H1 (cell line): ENCODE data around the gene TDRD9. TPM values are rescaled to one million over a fixed set of nuclear protein-coding genes. Genes with fewer than 3 reads are reported as not detected.

Experiments used
- CTCF ChIA-PET: fragments of 300-600 bp; sonication (Branson Sonifier 250); formaldehyde crosslinking; loops from one replicate; lab custom pipeline; 2021; ENCODE audit not compliant: partially characterized antibody; lab: Charles Lee
- POLR2A ChIA-PET: fragments of 300-600 bp; sonication (Branson Sonifier 250); formaldehyde crosslinking; loops from one replicate; lab custom pipeline; 2021; ENCODE audit warnings: inconsistent platforms; ENCODE audit not compliant: partially characterized antibody; lab: Charles Lee
- DNase-seq, 2 experiments: peaks; one replicate each; pipeline versions ENCODE4 v3.0.0 to v3.0.0-alpha.2; 2010 to 2022; ENCODE audit warnings: low spot score in 2 of 2, low read depth in 1 of 2, mixed read lengths in 1 of 2
- FAIRE-seq: peaks from 2 replicates; lab custom pipeline; 2011; peaks lifted over from hg19 to GRCh38; lab: Jason Lieb, UNC
- H2AFZ ChIP-seq: 2 replicates; pipeline ENCODE4 v1.8.1; 2012; ENCODE audit warnings: low read length, inconsistent platforms
- H2AK5ac ChIP-seq: 2 replicates; pipeline ENCODE4 v1.6.1; 2013; ENCODE audit warnings: low read depth, low read length
- H2BK120ac ChIP-seq: replicated peaks from 2 replicates; pipeline ENCODE3; 2013; ENCODE audit warnings: low read depth, low read length, inconsistent platforms
- H2BK12ac ChIP-seq: 2 replicates; pipeline ENCODE4 v1.6.1; 2013; ENCODE audit warnings: low read depth, low read length
- H2BK15ac ChIP-seq: 2 replicates; pipeline ENCODE4 v1.6.1; 2013; ENCODE audit warnings: low read length
- H2BK20ac ChIP-seq: 2 replicates; pipeline ENCODE4 v1.6.1; 2013; ENCODE audit warnings: low read length
- H2BK5ac ChIP-seq: 2 replicates; pipeline ENCODE4 v1.6.1; 2013; ENCODE audit warnings: low read depth, low read length
- H3K14ac ChIP-seq: 2 replicates; pipeline ENCODE4 v1.6.1; 2013; ENCODE audit warnings: inconsistent platforms; ENCODE audit not compliant: insufficient read length
- H3K18ac ChIP-seq: 2 replicates; pipeline ENCODE4 v1.6.1; 2013; ENCODE audit warnings: low read length; ENCODE audit errors: extremely low read depth
- H3K23ac ChIP-seq: 2 replicates; pipeline ENCODE4 v1.6.1; 2013; ENCODE audit warnings: inconsistent platforms; ENCODE audit not compliant: insufficient read length
- H3K23me2 ChIP-seq: 2 replicates; pipeline ENCODE4 v1.6.1; 2013; ENCODE audit warnings: low read depth, low read length
- H3K27ac ChIP-seq: 2 replicates; pipeline ENCODE4 v1.6.1; 2011; ENCODE audit warnings: low read depth, low read length, inconsistent platforms
- H3K27me3 ChIP-seq, 4 experiments: replicated peaks in 1 of 4; 1 replicate in 1 of 4; 2 replicates in 3 of 4; pipeline versions ENCODE4 v1.6.1 to v1.8.1; 2011 to 2013; ENCODE audit warnings: low read length in 3 of 4, mild to moderate bottlenecking in 3 of 4, inconsistent platforms in 2 of 4, mixed read lengths in 2 of 4, moderate library complexity in 1 of 4; ENCODE audit not compliant: control insufficient read depth in 3 of 4, insufficient read depth in 3 of 4; ENCODE audit errors: extremely low read depth in 1 of 4
- H3K36me3 ChIP-seq, 4 experiments: 2 replicates each; pipeline versions ENCODE4 v1.6.1 to v1.8.1; 2011 to 2013; ENCODE audit warnings: mild to moderate bottlenecking in 4 of 4, low read length in 3 of 4, moderate library complexity in 2 of 4, control low read depth in 1 of 4, inconsistent platforms in 1 of 4; ENCODE audit not compliant: insufficient read depth in 4 of 4, control insufficient read depth in 2 of 4
- H3K4ac ChIP-seq: replicated peaks from 2 replicates; pipeline ENCODE3; 2013; ENCODE audit warnings: low read length, low read depth, mixed read lengths, inconsistent platforms; ENCODE audit not compliant: insufficient read length
- H3K4me1 ChIP-seq, 4 experiments: replicated peaks in 1 of 4; 1 replicate in 1 of 4; 2 replicates in 3 of 4; pipeline versions ENCODE4 v1.6.1 to v1.8.1; 2011 to 2013; ENCODE audit warnings: low read length in 3 of 4, inconsistent platforms in 2 of 4, mixed read lengths in 1 of 4; ENCODE audit not compliant: insufficient read depth in 4 of 4, control insufficient read depth in 3 of 4
- H3K4me2 ChIP-seq, 2 experiments: 2 replicates each; pipeline versions ENCODE4 v1.6.1 to v1.8.1; 2011 to 2013; ENCODE audit warnings: low read depth in 2 of 2, low read length in 2 of 2, control low read depth in 1 of 2, inconsistent platforms in 1 of 2, mild to moderate bottlenecking in 1 of 2; ENCODE audit not compliant: insufficient read depth in 1 of 2
- H3K4me3 ChIP-seq, 4 experiments: fragments of 200-600, 300-600 bp in 1 of 4; sonication (generic), shearing (Covaris generic), sonication (Bioruptor Twin) in 1 of 4; 2 replicates each; pipeline versions ENCODE4 v1.5.1 to v1.8.1; 2011 to 2016; ENCODE audit warnings: low read length in 4 of 4, low read depth in 3 of 4, control low read depth in 2 of 4, inconsistent platforms in 2 of 4, mild to moderate bottlenecking in 2 of 4, mixed read lengths in 1 of 4, moderate library complexity in 1 of 4; ENCODE audit not compliant: insufficient read depth in 2 of 4; ENCODE audit errors: extremely low read depth in 1 of 4
- H3K56ac ChIP-seq: replicated peaks from 2 replicates; pipeline ENCODE3; 2013; ENCODE audit warnings: low read depth, mild to moderate bottlenecking, mixed read lengths, low read length, inconsistent platforms; ENCODE audit not compliant: insufficient read length
- H3K79me1 ChIP-seq: 2 replicates; pipeline ENCODE4 v1.6.1; 2013; ENCODE audit warnings: low read depth, low read length, control low read depth
- H3K79me2 ChIP-seq, 2 experiments: 2 replicates each; pipeline versions ENCODE4 v1.6.1 to v1.8.1; 2012 to 2013; ENCODE audit warnings: low read length in 2 of 2, mild to moderate bottlenecking in 2 of 2, inconsistent platforms in 1 of 2; ENCODE audit not compliant: insufficient read depth in 2 of 2, control insufficient read depth in 1 of 2
- H3K9ac ChIP-seq, 4 experiments: replicated peaks in 1 of 4; 1 replicate in 1 of 4; 2 replicates in 3 of 4; pipeline versions ENCODE4 v1.6.1 to v1.8.1; 2011 to 2013; ENCODE audit warnings: low read depth in 3 of 4, low read length in 3 of 4, control low read depth in 2 of 4, mild to moderate bottlenecking in 2 of 4, moderate library complexity in 2 of 4, inconsistent platforms in 1 of 4; ENCODE audit errors: extremely low read depth in 1 of 4
- H3K9me3 ChIP-seq, 2 experiments: 2 replicates each; pipeline versions ENCODE4 v1.6.1 to v1.8.1; 2012 to 2013; ENCODE audit warnings: mild to moderate bottlenecking in 2 of 2, moderate library complexity in 2 of 2, control low read depth in 1 of 2, inconsistent platforms in 1 of 2, low read depth in 1 of 2, low read length in 1 of 2, mixed read lengths in 1 of 2; ENCODE audit not compliant: insufficient read depth in 2 of 2
- H4K20me1 ChIP-seq, 2 experiments: replicated peaks in 1 of 2; 2 replicates each; pipeline versions ENCODE3 to v1.8.1; 2011 to 2013; ENCODE audit warnings: inconsistent platforms in 2 of 2, low read length in 2 of 2, mild to moderate bottlenecking in 1 of 2; ENCODE audit not compliant: insufficient read depth in 2 of 2, control insufficient read depth in 1 of 2
- H4K5ac ChIP-seq: 2 replicates; pipeline ENCODE4 v1.6.1; 2013; ENCODE audit warnings: low read length, low read depth, mixed read lengths, inconsistent platforms; ENCODE audit not compliant: insufficient read length
- H4K8ac ChIP-seq: 2 replicates; pipeline ENCODE4 v1.8.0; 2013; ENCODE audit warnings: mild to moderate bottlenecking, moderate library complexity, low read length, inconsistent platforms; ENCODE audit not compliant: insufficient read depth; ENCODE audit errors: extremely low read depth
- H4K91ac ChIP-seq: replicated peaks from 2 replicates; pipeline ENCODE3; 2013; ENCODE audit warnings: low read length, mixed read lengths, inconsistent platforms; ENCODE audit not compliant: insufficient read length
- BCL11A ChIP-seq, 2 experiments: IDR thresholded peaks; one replicate each; pipeline ENCODE4 v1.6.1; 2011; ENCODE audit warnings: low read depth in 2 of 2, low read length in 2 of 2, mild to moderate bottlenecking in 2 of 2
- CREB1 ChIP-seq: IDR thresholded peaks from 2 replicates; pipeline ENCODE4 v1.6.1; 2012; ENCODE audit warnings: inconsistent platforms
- CTBP2 ChIP-seq: IDR thresholded peaks from 2 replicates; pipeline ENCODE4 v1.7.0; 2011; ENCODE audit warnings: borderline replicate concordance, mild to moderate bottlenecking, moderate library complexity, mixed read lengths, low read length; ENCODE audit not compliant: insufficient read depth, insufficient read length
- EP300 ChIP-seq, 2 experiments: IDR thresholded peaks; 1 replicate in 1 of 2; 2 replicates in 1 of 2; pipeline ENCODE4 v1.6.1; 2011 to 2012; ENCODE audit warnings: low read depth in 2 of 2, low read length in 2 of 2, mild to moderate bottlenecking in 2 of 2, borderline replicate concordance in 1 of 2, inconsistent platforms in 1 of 2, moderate library complexity in 1 of 2
- GTF2F1 ChIP-seq: IDR thresholded peaks from 2 replicates; pipeline ENCODE4 v1.6.1; 2012; ENCODE audit warnings: low read depth, low read length, improper control_type of control experiment, borderline replicate concordance
- NRF1 ChIP-seq: IDR thresholded peaks from 2 replicates; pipeline ENCODE4 v1.6.1; 2011; ENCODE audit warnings: mild to moderate bottlenecking, low read depth, low read length, improper control_type of control experiment
- PHF8 ChIP-seq: fragments of 200-600 bp; sonication (generic); conservative IDR thresholded peaks from 2 replicates; pipeline ENCODE4 v1.7.1; 2012; ENCODE audit warnings: low read depth, mild to moderate bottlenecking, inconsistent platforms, low read length, moderate library complexity
- RXRA ChIP-seq: IDR thresholded peaks from 2 replicates; pipeline ENCODE4 v1.6.1; 2011; ENCODE audit warnings: low read depth, mild to moderate bottlenecking, low read length, moderate library complexity; ENCODE audit not compliant: insufficient read depth
- TAF1 ChIP-seq: IDR thresholded peaks from 2 replicates; pipeline ENCODE4 v1.6.1; 2011; ENCODE audit warnings: mild to moderate bottlenecking, low read depth, low read length
- WGBS, 2 experiments: shearing (Covaris generic) in 1 of 2; methylation state at CpG; one replicate each; pipeline versions ENCODE4 v1.1.6 to v1.1.7; 2013 to 2015; ENCODE audit warnings: low lambda C conversion rate in 2 of 2, mixed read lengths in 2 of 2, inconsistent platforms in 1 of 2, low coverage in 1 of 2, missing lambda C conversion rate in 1 of 2; ENCODE audit not compliant: insufficient replicate concordance in 2 of 2, insufficient coverage in 1 of 2, insufficient read length in 1 of 2; ENCODE audit errors: extremely low coverage in 1 of 2, missing lambda C conversion rate in 1 of 2; 5-methylcytosine and 5-hydroxymethylcytosine counted together
- polyA plus RNA-seq, 7 experiments: library from polyadenylated mRNA; depleted of rRNA in 3 of 7; stranded (reverse) in 5 of 7; unstranded in 2 of 7; fragments of >200 nt in 5 of 7; fragments of 200-250 nt in 2 of 7; gene quantifications; 1 replicate in 5 of 7; 2 replicates in 1 of 7; 4 replicates in 1 of 7; pipeline versions ENCODE4 v1.2.1 to v1.2.3, GENCODE V29; 2011 to 2013; ENCODE audit warnings: missing spikeins in 2 of 7, mixed read lengths in 2 of 7
- total RNA-seq: library from RNA; stranded (reverse); fragmentation: NEBNext Ultra II Directional; extraction: Animal tissue kit (Norgen Biotek cat#: 25700); gene quantifications from 2 replicates; pipeline ENCODE4 v1.2.1, GENCODE V29; 2021

TDRD9 gene
- total and polyA plus RNA-seq, 2 of the 8 experiments (the other 6 are each of a cell fraction or from before 2014, with no cell fraction given) = not detected

DNA sequence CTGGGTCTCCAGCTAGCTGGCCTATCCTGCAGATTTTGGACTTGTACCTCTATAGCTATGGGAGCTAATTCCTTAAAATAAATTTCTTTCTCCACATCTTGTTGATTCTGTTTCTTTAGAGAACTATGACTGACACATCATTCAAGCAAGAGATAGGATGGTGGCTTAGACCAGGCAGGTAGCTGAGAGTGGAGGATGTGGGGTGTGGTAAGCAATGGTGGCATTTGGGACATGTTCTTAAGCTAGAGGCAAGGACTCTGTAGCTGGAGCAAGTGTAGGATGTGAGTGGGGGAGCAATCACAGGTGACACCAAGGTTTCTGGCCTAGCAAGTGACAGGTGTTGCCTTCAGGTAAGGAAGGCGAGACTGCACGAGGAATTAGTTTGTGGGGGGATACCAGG, 6.8 kb downstream of the TDRD9 start:
- no peak overlapping the region for H2BK12ac ChIP-seq
- H4K91ac ChIP-seq = no peak overlapping the region
- H2AFZ ChIP-seq = no peak overlapping the region
- H3K4me3 ChIP-seq = no peak overlapping the region
- H3K56ac ChIP-seq = no peak overlapping the region
- no peak overlapping the region for H3K4me2 ChIP-seq
- CTCF ChIA-PET = interaction anchor here (0.8 to 1.8 kb wide), 3 partner anchors 12 to 44 kb away, joined by 3 to 9 read pairs (median 4); no protein-coding TSS in a partner anchor
- no peak overlapping the region for H2BK20ac ChIP-seq
- no peaks in the 10 kb centered on the region; a peak in 1 of 7 replicates for H3K27me3 ChIP-seq
- H3K4ac ChIP-seq = no peak overlapping the region
- no peaks in the 10 kb centered on the region for H3K79me1 ChIP-seq
- H4K8ac ChIP-seq = no peak overlapping the region
- no peak overlapping the region for H3K18ac ChIP-seq
- H4K20me1 ChIP-seq = no peaks in the 10 kb centered on the region
- H3K27ac ChIP-seq = no peak overlapping the region
- 0 out of 2 replicates have a peak, but pooled peaks cover 2% of the 10 kb centered on the region for H3K23me2 ChIP-seq
- no peak for FAIRE-seq
- no peak overlapping the region for H4K5ac ChIP-seq
- POLR2A ChIA-PET = no interaction called here
- no peak overlapping the region for H3K9ac ChIP-seq
- H2BK5ac ChIP-seq = no peak overlapping the region
- H3K9me3 ChIP-seq = no peaks in the 10 kb centered on the region
- no peaks in the 10 kb centered on the region for H3K4me1 ChIP-seq
- TF ChIP-seq NRF1 (no peak), CREB1 (no peak), GTF2F1 (no peak), PHF8 (no peak), CTBP2 (no peak), EP300 (IDR thresholded peaks at IDR 0.05; ENCODE audit: borderline replicate concordance in 1 of 2, low read depth in 2 of 2, low read length in 2 of 2) (no peak), RXRA (no peak), BCL11A (IDR thresholded peaks at IDR 0.05; ENCODE audit: low read depth in 2 of 2, low read length in 2 of 2) (no peak), TAF1 (no peak)
- WGBS, 2 experiments = 83% methylated on average over 2 of the region's 2 CpGs; no CpG with 5 or more reads in 1 of the 2 experiments
- no peak overlapping the region for H3K23ac ChIP-seq
- H3K14ac ChIP-seq = no peak overlapping the region
- no peak overlapping the region for H2AK5ac ChIP-seq
- no peak for DNase-seq
- no peaks in the 10 kb centered on the region for H3K79me2 ChIP-seq
- no peak overlapping the region for H2BK15ac ChIP-seq
- no peak overlapping the region for H2BK120ac ChIP-seq
- no peaks in the 10 kb centered on the region for H3K36me3 ChIP-seq
